GM18907 (cell line): ENCODE data around the gene CLCN7.
A peak's percentile ranks its signal among the peaks of the same experiment; 100 is the strongest.

Source experiments
- ATAC-seq: cut with Tn5 transposase; IDR thresholded peaks from one replicate; pipeline ENCODE4 v1.9.1; 2021; ENCODE audit warnings: mild to moderate bottlenecking, moderate library complexity; ENCODE audit not compliant: unreplicated experiment

CLCN7 gene

GRCh38 chr16:1503110-1503955 lies 28.5 kb upstream of the CLCN7 start:
- ATAC-seq = no peak

DNA sequence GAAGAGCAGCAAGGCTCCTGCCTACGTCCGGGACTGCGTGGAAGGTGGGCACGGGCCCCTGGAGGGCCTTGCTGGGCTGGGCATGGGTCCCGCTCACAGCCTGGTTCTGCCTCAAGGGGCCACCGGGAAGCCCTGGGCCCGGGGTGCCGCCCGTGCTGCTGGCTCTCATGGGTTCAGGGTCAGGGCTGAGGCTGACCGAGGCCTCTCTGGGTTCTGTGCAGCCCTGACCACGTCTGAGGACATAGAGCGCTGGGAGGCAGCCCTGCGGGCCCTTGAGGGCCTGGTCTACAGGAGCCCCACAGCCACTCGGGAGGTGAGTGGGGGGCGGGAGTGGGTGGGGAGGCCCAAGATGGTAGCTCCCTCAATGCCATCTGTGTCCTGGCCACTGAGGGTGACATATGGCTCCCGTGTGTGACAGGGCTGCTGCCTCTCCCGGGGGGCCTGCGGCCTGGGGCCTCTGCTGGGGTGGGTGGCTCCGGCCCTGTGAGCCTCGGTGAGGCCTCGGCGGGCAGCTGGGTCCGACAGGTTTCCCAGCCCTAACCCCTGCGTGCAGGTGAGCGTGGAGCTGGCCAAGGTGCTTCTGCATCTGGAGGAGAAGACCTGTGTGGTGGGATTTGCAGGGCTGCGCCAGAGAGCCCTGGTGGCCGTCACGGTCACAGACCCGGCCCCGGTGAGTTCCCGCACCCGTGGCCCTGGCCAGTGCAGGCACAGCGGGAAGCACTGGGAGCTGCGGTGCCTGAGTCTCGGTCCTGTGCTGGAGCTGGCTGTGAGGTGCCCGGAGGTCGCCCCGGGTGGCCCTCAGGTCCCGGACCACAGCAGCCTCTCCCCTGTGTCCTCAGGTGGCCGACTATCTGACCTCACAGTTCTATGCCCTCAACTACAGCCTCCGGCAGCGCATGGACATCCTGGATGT lies 27.5 kb upstream of the CLCN7 start:
- ATAC-seq = no peak

DNA sequence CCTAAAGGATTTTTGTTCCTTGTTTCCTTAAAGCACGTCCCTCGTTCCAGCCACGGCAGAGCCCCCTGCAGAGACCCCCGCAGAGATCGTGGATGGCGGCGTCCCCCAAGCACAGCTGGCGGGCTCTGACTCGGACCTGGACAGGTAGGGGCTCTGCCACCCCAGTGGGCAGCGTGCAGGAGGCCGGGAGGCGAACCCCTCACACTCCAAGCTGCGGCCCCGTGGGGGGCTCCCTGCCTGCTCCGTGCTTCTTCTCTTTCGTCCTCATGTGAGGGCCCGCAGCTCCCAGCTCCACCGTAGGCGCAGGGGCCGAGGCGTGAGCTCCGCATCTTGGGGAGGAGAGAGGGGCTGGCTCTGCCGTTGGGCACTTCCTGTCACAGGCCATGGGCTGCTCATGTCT lies 26.8 kb upstream of the CLCN7 start:
- ATAC-seq = no peak

- no peak for ATAC-seq
Observed at GRCh38 chr16:1500465-1501150, 25.8 kb upstream of the CLCN7 start.

DNA sequence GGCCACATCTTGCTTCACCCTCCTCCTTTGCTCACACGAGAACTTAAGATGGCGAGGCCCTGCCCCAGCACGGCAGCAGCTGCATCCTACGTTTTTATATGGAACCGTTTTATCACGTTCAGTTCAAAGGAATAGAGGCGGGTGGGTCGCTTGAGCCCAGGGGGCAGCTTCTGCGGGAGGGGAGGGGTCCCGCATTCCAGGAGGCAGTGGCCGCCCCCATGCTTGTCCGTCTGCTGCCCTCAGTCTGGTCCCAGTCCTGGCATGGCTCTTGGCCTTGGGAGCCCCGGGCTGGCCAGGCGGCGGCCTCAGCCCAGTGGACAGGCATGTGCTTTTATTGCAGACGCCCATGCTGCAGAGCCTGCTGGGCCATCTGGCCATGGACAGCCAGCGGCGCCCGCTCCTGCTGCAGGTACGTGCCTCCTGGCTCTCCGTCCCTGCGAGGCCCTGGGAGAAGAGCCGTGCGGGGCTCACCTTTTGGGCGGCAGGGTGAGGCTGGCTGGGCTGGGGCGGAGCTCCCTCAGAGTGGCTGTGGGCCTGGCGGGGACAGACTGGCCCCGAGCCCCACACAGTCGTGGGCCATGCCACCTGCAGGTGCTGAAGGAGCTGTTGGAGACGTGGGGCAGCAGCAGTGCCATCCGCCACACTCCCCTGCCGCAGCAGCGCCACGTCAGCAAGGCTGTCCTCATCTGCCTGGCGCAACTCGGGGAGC lies 25.1 kb upstream of the CLCN7 start:
- ATAC-seq = no peak

DNA sequence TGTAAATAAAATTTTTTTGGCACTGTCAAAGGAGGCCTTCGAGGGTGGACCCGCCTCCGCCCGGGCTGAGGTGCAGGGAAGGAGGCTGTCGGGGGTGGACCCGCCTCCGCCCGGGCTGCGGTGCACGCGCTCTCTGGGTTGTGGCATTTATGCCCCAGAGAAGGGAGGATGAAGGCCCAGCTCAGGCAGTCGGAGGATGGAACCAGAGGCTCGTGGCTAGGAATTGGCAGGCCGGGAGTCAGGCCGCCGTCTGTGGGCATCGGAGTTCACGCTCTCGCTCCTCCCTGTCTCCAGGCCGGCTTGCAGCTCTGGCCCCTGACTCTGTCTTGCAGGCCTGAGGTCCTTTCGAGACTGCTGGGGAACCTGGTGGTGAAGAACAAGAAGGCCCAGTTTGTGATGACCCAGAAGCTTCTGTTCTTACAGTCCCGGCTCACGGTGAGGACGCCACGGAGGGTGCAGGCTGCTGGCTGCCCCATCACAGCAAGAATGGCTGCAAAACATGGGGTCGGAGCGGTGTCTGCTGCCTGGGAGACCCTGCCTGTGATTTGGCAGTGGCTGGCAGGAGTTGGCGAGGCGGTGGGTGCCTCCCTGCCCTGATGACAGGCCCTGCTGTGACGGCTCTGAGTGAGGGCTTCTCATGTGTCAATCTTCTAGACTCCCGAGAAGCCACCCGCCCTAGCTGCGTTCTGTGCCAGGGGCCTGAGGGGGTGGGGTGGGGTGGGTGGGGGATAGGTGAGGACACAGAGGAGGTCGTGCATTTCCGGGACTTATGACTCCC lies 24.3 kb upstream of the CLCN7 start:
- ATAC-seq = no peak

DNA sequence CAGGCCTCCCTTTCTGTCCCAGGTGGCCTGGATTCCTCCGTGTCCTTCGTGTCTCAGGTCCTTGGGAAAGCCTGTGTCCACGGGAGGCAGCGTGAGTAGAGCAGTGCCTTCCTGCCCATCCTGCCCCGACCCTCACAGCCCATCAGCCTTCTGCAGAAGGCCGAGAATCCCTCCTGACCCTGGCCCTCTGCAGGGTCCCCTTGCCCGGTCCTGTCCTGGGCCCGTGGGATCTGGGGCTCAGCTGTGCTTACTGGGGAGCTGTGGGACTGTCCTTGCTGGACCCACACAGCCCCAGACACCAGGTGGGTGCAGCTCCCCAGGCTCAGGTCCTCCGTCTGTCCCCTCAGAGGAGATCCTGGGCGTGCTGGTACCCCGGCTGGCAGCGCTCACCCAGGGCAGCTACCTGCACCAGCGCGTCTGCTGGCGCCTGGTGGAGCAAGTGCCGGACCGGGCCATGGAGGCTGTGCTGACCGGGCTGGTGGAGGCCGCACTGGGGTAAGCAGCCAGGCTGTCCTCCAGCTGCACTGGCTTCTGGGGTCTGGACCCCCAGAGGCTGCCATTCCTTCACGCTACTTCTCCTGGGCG lies 22.3 kb upstream of the CLCN7 start:
- ATAC-seq = no peak

- no peak for ATAC-seq
Observed at GRCh38 chr16:1496464-1496863, 21.6 kb upstream of the CLCN7 start.

DNA sequence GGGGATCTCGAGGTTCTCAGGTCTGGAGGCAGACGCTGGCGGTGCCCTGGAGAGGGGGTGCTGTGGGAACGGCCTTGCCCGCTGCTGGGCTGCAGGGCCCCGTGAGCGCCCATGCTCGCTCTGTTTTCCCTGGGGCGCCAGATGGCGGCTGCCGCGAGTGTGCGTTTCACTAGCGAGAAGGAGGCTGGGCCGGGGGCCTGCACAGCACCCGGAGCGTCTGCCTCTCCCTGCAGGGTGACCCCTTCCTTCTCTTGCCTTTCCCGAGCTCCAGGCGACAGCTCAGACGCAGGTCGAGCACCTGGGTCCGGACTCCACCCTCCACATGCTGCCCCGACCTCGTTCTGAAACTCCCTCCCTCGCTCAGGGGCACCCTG lies 21.0 kb upstream of the CLCN7 start:
- ATAC-seq = no peak

- ATAC-seq = no peak
Observed at GRCh38 chr16:1495211-1495888, 20.5 kb upstream of the CLCN7 start.

GRCh38 chr16:1494711-1495110 lies 19.9 kb upstream of the CLCN7 start:
- ATAC-seq = no peak

GRCh38 chr16:1494129-1494640 lies 19.4 kb upstream of the CLCN7 start:
- no peak for ATAC-seq

DNA sequence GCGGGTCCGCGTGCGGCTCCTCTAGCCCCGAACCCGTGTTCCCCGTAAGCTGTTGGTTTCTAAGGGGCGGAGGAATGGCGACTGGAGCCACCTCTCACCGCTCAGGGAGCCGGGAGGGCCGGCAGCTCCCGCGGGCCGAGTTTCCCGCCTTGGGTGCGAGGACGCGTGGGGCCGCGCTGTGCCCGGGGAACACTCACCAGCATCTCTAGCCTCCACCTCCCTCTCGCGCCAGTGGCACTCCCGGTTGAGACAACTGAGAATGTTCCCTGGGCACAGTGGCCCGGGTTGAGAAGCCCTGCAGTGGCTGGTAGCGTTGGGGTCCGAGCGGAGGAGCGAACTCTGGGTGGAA lies 18.9 kb upstream of the CLCN7 start:
- no peak for ATAC-seq

- ATAC-seq = peak; percentile 61
Observed at GRCh38 chr16:1492923-1493745, 18.3 kb upstream of the CLCN7 start, which contains the start of gene TELO2. Gene TELO2, plus strand, starts transcription at chr16:1493360. Its CDS starts 922 bp downstream, at chr16:1494282.

DNA sequence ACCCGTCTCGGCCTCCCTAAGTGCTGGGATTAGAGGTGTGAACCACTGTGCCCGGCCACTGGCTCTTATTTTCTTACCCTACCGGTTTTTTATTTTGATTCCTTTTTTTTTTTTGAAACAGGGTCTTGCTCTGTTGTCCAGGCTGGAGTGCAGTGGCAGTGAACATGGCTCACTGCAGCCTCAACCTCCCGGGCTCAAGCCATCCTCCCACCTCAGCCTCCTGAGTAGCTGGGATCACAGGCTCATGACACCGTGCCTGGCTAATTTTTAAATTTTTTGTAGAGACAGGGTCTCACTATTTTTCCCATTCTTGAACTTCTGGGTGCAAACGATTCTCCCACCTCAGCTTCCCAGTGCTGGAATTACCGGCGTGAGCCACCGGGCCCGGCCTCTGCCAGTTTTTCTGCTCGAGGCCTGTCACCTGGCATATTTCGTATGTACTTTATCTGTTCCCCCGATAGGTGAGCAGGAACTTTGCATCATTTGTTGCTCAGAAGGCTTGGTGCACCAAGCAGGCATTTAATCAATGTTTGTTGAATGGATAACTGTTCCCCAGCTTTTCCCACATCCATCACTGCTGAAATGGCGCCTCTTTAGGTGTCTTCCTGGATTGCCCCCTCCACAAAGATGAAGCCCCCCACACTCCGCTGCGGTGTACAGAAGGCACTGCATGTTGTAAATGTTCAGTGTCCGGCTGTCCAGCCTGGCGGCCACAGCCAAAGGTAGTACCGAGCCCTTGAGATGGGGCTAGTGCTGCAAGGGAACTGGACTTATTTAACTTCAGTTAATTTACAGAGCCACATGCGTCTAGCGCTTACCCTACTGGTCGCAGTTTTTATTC lies 17.5 kb upstream of the CLCN7 start:
- ATAC-seq = no peak

- no peak for ATAC-seq
Observed at GRCh38 chr16:1491327-1491726, 16.5 kb upstream of the CLCN7 start.

GRCh38 chr16:1489077-1489476 lies 14.2 kb upstream of the CLCN7 start:
- no peak for ATAC-seq
